Aorta (tissue), 5 donors: ENCODE results near the gene CDC25C. TPM values are rescaled to one million over a fixed set of nuclear protein-coding genes. Genes with fewer than 3 reads are reported as not detected.
"Not testable (repeated sequence)": the region's sequence is repeated elsewhere in the genome, so short reads cannot be mapped to it uniquely, and the experiment has no call there.

Experiments used
- ATAC-seq: fragments of 200-7000 bp; cut with Tn5 transposase; one replicate; pipeline ENCODE4 v1.9.1; 2022; ENCODE audit warnings: moderate library complexity; ENCODE audit not compliant: low FRiP score
- DNase-seq, 2 donors: peaks; one replicate each; pipeline ENCODE4 v3.0.0-alpha.2; 2020
- H3K27ac ChIP-seq, 2 donors: one replicate each; pipeline ENCODE4 v1.5.1; 2013; ENCODE audit warnings: low read length in 2 of 2, mild to moderate bottlenecking in 2 of 2, moderate library complexity in 2 of 2, control low read depth in 1 of 2, inconsistent platforms in 1 of 2, low read depth in 1 of 2
- H3K27me3 ChIP-seq, 2 donors: one replicate each; pipeline ENCODE4 v1.6.1; 2013; ENCODE audit warnings: control low read depth in 1 of 2, low read length in 1 of 2, mild to moderate bottlenecking in 1 of 2, moderate library complexity in 1 of 2; ENCODE audit not compliant: insufficient read depth in 2 of 2, control insufficient read depth in 1 of 2
- H3K36me3 ChIP-seq, 2 donors: one replicate each; pipeline ENCODE4 v1.6.1; 2013; ENCODE audit warnings: control low read depth in 1 of 2, low read length in 1 of 2, mild to moderate bottlenecking in 1 of 2; ENCODE audit not compliant: insufficient read depth in 2 of 2, control insufficient read depth in 1 of 2
- H3K4me1 ChIP-seq, 2 donors: one replicate each; pipeline ENCODE4 v1.6.1; 2013; ENCODE audit warnings: low read length in 2 of 2, control low read depth in 1 of 2, mild to moderate bottlenecking in 1 of 2, moderate library complexity in 1 of 2; ENCODE audit not compliant: insufficient read depth in 2 of 2, control insufficient read depth in 1 of 2
- H3K4me3 ChIP-seq, 2 donors: one replicate each; pipeline ENCODE4 v1.5.1; 2013; ENCODE audit warnings: low read length in 2 of 2, control low read depth in 1 of 2, mild to moderate bottlenecking in 1 of 2
- H3K9me3 ChIP-seq: one replicate; pipeline ENCODE4 v1.6.1; 2013; ENCODE audit warnings: mild to moderate bottlenecking, low read length; ENCODE audit not compliant: control insufficient read depth
- WGBS, 2 donors: extraction: QIAGEN DNeasy Blood & Tissue Kit; methylation state at CpG; one replicate each; pipeline ENCODE4 v1.1.7; 2013; 5-methylcytosine and 5-hydroxymethylcytosine counted together
- intact Hi-C, 2 donors: fragments of 100-400 bp; cut with DNase I; formaldehyde crosslinking; loops; one replicate each; pipeline versions ENCODE4 v1.14.2 to v1.15.0; 2022
- polyA plus RNA-seq, 2 donors: library from polyadenylated mRNA; stranded (reverse); fragments of 200-250 nt; gene quantifications; one replicate each; pipeline ENCODE4 v1.2.3, GENCODE V29; 2013
- total RNA-seq, 2 donors: library from RNA; stranded (reverse); fragmentation: NEBNext Ultra II Directional; extraction: Animal tissue kit (Norgen Biotek cat#: 25700); gene quantifications; one replicate each; pipeline ENCODE4 v1.2.1, GENCODE V29; 2021
- donor health status: healthy with polysubstance abuse.
- donor health status: Bipolar disorder and iron deficiency.
- donor health status: DM: no; HTN: no; CAD: no.
- donor health status: DM: no; HTN: no; CAD: no.
- donor health status: DM: yes; HTN: yes; CAD: no.

CDC25C gene
- total and polyA plus RNA-seq, 4 donors, result 0.38 TPM; not detected in 3

GRCh38 chr5:138252944-138253343 is 78.7 kb downstream of the CDC25C start:
- 86% methylated on average over 3 of the region's 3 CpGs for WGBS, 2 donors
- intact Hi-C loops, result no loop called here
- Histone ChIP-seq H3K27me3 (no peaks in the 10 kb centered on the region), H3K4me1 (no peaks in the 10 kb centered on the region), H3K9me3 (no peaks in the 10 kb centered on the region), H3K4me3 (no peak overlapping the region), H3K27ac (no peak overlapping the region), H3K36me3 (no peaks in the 10 kb centered on the region)
- no peak for ATAC-seq
- DNase-seq, result no peak

GRCh38 chr5:138247800-138248199 is 83.8 kb downstream of the CDC25C start:
- H3K4me3 ChIP-seq, H3K36me3 ChIP-seq, intact Hi-C loops, ATAC-seq, H3K9me3 ChIP-seq, H3K27me3 ChIP-seq, H3K27ac ChIP-seq, DNase-seq, H3K4me1 ChIP-seq: not testable (repeated sequence)
- WGBS, 2 donors, result 93 to 94% methylated on average over 2 of the region's 2 CpGs

GRCh38 chr5:138246822-138247221 is 84.8 kb downstream of the CDC25C start:
- Histone ChIP-seq H3K4me1 (no peaks in the 10 kb centered on the region), H3K27me3 (no peaks in the 10 kb centered on the region), H3K27ac (no peak overlapping the region), H3K9me3 (no peaks in the 10 kb centered on the region), H3K4me3 (no peak overlapping the region), H3K36me3 (no peaks in the 10 kb centered on the region)
- ATAC-seq (no peak), DNase-seq (no peak)
- 94 to 99% methylated on average over 4 of the region's 4 CpGs for WGBS, 2 donors
- intact Hi-C loops, result no loop called here

GRCh38 chr5:138246334-138246733 is 85.3 kb downstream of the CDC25C start:
- Histone ChIP-seq H3K4me1 (no peaks in the 10 kb centered on the region), H3K4me3 (no peak overlapping the region), H3K27ac (no peak overlapping the region), H3K9me3 (no peaks in the 10 kb centered on the region), H3K36me3 (no peaks in the 10 kb centered on the region), H3K27me3 (no peaks in the 10 kb centered on the region)
- DNase-seq, result no peak
- WGBS, 2 donors, result 90 to 96% methylated on average over 4 of the region's 4 CpGs
- ATAC-seq, result no peak
- intact Hi-C loops, result no loop called here

- H3K27ac ChIP-seq, result no peak overlapping the region
- WGBS, 2 donors, result 28 to 45% methylated on average over 1 of the region's 1 CpG
- ATAC-seq, result no peak
- no peak for DNase-seq
- no peak overlapping the region for H3K4me3 ChIP-seq
- no peaks in the 10 kb centered on the region for H3K27me3 ChIP-seq
- intact Hi-C loops, result no loop called here
- no peaks in the 10 kb centered on the region for H3K36me3 ChIP-seq
- no peaks in the 10 kb centered on the region for H3K4me1 ChIP-seq
- H3K9me3 ChIP-seq, result no peaks in the 10 kb centered on the region
Measured at GRCh38 chr5:138245717-138246116, 85.9 kb downstream of the CDC25C start.

- 69 to 75% methylated on average over 2 of the region's 2 CpGs for WGBS, 2 donors
- Histone ChIP-seq H3K4me1 (no peaks in the 10 kb centered on the region), H3K36me3 (no peaks in the 10 kb centered on the region), H3K27me3 (no peaks in the 10 kb centered on the region), H3K9me3 (no peaks in the 10 kb centered on the region), H3K27ac (no peak overlapping the region), H3K4me3 (no peak overlapping the region)
- ATAC-seq, result no peak
- intact Hi-C loops, result no loop called here
- DNase-seq, result peak in 1 of 2 donors; percentile 30
Measured at GRCh38 chr5:138243794-138244193, 87.8 kb downstream of the CDC25C start.

DNA sequence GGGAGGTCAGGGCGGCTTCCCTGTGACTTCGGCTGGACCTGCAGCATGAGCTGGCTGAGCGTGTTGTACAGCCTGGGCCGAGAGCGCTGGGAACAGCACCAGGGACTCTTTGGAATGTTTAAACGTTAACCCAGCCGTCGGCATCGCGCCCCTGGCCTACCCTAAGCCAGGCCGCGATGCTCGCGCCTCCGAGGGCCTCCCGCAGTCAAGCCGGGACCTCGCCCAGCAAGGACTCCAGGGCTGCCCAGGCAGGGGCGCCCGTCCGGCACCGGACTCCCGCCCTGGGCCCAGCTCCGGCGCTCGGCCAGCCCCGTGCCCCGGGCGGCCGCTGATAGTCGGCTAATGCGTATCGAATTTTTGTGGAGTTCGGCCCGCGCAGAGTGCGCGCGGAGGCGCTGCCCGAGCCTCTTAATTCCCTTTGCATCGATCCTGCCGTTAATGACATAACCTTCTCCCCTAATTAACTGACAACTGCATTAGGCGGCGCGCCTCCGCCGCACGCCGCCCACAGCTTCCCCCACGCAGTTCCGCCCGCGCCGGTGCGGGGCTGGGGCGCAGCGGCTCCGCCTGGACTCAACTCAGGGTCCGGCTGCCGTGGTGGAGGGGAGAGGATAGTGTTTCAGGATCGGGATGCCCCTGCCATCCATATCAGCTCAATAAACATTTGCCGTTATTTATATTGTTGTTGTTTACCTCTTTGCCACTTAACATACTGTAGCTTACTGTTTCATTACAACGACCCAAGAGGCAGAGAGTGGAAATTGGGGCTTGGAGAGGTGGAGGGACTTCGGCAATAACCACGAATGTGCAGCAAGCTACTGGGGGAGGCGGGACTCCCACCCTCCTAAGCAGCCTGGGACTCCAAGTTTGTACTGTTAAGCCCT is 89.7 kb downstream of the CDC25C start:
- DNase-seq, result peak; percentile 51 to 78
- ATAC-seq, result peak; percentile 76
- no peaks in the 10 kb centered on the region for H3K36me3 ChIP-seq
- peak overlapping the region; percentile 3 to 12 for H3K4me3 ChIP-seq
- intact Hi-C loops, result no loop called here
- WGBS, 2 donors, result 3% methylated on average over 67 of the region's 67 CpGs
- no peaks in the 10 kb centered on the region for H3K4me1 ChIP-seq
- H3K27me3 ChIP-seq, result no peaks in the 10 kb centered on the region
- no peak overlapping the region for H3K27ac ChIP-seq
- no peaks in the 10 kb centered on the region for H3K9me3 ChIP-seq

DNA sequence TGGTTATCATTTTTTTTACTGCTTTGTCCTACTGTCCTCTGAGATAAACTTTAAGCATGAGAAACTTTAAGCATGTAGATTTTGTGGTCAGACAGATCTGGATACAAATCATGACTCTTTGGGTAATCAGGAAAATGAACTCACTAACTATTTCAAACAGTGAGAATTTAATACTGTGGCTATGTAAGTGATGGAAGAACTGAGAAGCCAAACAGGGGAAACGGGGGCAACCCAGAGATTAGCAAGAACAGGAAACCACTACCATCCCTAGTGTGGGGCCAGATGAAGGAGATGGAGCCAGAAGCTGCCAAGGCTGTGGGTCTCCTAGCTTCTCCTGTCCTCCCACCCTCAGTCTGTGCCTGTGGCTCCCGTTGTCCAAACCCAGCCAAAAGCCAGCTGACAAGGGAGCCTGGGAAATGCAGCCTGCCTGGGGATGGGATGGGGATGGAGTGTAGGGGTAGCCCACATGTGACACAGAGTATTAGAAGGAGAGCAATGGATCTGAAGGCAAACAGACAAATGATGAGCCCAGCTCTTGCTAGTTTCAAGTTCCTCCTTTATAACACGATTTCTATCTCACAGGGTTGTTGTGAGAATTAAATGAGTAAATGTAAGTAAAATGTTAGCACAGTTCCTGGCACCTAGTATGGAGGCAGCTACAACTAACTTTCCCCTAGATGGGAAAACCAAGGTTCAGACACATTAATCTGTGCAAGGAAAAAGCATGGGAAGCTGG is 90.8 kb downstream of the CDC25C start:
- no peaks in the 10 kb centered on the region for H3K9me3 ChIP-seq
- no peak overlapping the region for H3K27ac ChIP-seq
- 77 to 83% methylated on average over 3 of the region's 3 CpGs for WGBS, 2 donors
- intact Hi-C loops, result no loop called here
- no peak overlapping the region for H3K4me3 ChIP-seq
- no peaks in the 10 kb centered on the region for H3K4me1 ChIP-seq
- no peaks in the 10 kb centered on the region for H3K36me3 ChIP-seq
- DNase-seq (peak in 1 of 2 donors; percentile 15), ATAC-seq (no peak)
- no peaks in the 10 kb centered on the region for H3K27me3 ChIP-seq

DNA sequence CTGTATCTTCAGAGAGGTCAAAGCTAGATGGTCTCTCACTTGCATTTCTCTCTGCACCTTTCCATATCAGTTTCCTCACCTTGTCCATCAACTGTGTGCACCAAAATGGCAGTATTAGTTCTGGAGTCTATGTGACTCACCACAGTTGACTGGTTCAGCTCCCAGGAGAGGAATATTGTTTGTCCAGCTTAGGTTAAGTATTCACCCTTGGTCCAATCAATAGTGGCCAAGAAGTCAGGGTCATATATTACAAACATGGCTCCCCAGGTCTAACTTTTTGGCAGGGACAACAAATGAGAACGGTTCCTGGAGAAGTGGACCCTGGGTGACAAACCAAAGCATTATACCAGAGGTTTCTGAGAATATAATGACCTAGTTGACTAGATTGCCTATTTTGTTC is 93.6 kb downstream of the CDC25C start:
- DNase-seq (no peak), ATAC-seq (no peak)
- Histone ChIP-seq H3K36me3 (no peaks in the 10 kb centered on the region), H3K4me3 (no peak overlapping the region), H3K4me1 (no peaks in the 10 kb centered on the region), H3K27ac (no peak overlapping the region), H3K9me3 (no peaks in the 10 kb centered on the region), H3K27me3 (peaks cover 0 to 2% of the 10 kb centered on the region in 2 donors)
- intact Hi-C loops, result no loop called here
- 71 to 77% methylated on average over 1 of the region's 1 CpG for WGBS, 2 donors
